Activated CD8-positive, alpha-beta memory T cell treated with anti-CD3 and anti-CD28 coated beads for 24 hours (primary cell): ENCODE data around the gene LYZL4.
A peak's percentile ranks its signal among the peaks of the same experiment; 100 is the strongest.

Source experiments
- DNase-seq: peaks from one replicate; pipeline ENCODE4 v3.0.0-alpha.2; 2020

The LYZL4 gene

GRCh38 chr3:42410370-42411131 is at the start of gene LYZL4:
Gene LYZL4 (minus strand): TSS chr3:42410610. CDS start chr3:42407251, 3,359 bp downstream.
- DNase-seq, result no peak

DNA sequence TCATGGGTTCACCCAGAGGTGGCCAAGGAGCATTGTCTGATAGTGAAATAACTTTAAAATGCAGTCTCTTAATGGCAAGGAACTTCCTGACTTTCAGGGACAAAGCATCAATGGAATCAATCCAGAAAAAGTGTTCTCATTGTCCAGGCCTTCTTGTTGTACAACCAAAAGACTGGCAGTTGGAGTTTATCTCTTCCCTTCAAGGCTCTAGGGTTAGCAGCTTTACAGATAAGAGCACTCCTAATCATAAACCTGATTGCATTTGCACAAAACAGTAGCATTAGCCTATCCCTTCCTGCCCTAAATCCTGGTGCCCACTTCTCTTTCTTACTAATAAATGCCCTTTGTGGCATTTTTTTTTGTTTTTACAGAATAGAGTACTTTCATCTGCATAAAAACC is 48.7 kb upstream of the LYZL4 start:
- no peak for DNase-seq

- DNase-seq, result no peak
Measured at GRCh38 chr3:42456211-42456610, 45.8 kb upstream of the LYZL4 start.

DNA sequence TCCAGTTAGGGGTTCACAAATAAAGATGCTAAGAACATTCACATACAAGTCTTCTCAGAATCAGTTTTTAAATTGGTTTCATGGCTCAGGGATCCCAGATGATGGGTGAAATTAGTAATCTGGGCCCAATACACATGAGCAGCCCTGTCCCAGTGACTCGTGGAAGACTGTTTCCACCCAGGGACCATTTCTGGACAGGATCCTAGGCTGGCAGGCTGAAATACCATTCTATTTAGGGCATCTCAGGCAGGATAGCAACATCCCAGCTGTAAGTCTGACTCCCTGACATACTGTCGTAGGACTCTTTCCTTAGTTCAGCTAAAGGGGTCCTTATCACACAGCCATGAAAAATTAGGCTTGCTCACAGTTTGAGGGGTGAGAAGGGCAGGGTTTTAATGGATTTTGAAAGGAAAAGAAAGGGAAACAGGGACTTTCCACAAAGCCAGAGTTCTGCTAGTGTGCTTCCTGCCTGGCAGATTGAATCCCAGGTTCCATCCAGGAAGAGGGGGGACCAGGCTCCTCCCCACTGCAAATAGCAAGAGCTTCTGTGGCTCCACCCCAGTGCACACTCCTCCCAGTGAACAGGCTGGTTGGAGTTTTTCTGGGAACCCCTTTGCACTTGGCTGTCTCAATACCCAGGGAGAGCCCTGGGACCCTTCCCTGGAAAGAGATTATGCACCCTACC is 41.3 kb upstream of the LYZL4 start:
- DNase-seq, result no peak

DNA sequence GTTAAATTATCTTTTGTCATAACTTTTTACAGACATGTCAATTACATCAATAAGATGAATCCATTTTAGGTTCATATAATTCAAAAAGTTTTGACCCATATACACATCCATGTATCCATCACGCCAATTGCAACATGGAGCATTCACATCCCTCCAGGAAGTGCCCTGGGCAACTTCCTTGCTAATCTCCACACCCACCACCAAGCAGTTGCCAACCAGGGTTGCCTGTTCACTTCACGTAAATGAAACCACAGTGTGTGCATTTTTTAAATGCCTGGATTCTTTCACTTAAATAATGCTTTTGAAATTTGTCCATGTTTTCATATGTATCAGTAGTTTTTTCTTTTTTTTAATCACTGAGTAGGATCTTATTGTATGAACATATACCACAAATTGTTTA is 40.7 kb upstream of the LYZL4 start:
- DNase-seq, result no peak

DNA sequence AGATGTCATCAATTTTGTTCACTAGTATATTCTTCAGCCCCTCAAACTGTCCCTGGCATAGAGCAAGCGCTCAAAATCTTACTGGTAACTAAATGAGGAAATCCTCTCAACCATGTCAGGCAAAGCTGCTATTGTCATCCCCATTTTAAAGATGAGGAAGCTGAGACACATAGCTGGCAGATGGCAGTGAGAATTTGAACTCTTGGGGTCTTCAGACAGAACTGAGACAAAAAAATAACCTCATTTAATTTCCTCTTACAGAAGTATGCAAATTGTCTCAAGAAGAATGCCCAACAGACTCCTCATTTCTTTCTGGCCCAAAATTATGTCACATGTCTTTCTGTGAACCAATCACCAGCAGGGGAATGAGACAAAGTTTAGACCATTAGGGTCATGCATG is 40.2 kb upstream of the LYZL4 start:
- DNase-seq, result no peak

- DNase-seq, result no peak
Measured at GRCh38 chr3:42447481-42447880, 37.1 kb upstream of the LYZL4 start.

DNA sequence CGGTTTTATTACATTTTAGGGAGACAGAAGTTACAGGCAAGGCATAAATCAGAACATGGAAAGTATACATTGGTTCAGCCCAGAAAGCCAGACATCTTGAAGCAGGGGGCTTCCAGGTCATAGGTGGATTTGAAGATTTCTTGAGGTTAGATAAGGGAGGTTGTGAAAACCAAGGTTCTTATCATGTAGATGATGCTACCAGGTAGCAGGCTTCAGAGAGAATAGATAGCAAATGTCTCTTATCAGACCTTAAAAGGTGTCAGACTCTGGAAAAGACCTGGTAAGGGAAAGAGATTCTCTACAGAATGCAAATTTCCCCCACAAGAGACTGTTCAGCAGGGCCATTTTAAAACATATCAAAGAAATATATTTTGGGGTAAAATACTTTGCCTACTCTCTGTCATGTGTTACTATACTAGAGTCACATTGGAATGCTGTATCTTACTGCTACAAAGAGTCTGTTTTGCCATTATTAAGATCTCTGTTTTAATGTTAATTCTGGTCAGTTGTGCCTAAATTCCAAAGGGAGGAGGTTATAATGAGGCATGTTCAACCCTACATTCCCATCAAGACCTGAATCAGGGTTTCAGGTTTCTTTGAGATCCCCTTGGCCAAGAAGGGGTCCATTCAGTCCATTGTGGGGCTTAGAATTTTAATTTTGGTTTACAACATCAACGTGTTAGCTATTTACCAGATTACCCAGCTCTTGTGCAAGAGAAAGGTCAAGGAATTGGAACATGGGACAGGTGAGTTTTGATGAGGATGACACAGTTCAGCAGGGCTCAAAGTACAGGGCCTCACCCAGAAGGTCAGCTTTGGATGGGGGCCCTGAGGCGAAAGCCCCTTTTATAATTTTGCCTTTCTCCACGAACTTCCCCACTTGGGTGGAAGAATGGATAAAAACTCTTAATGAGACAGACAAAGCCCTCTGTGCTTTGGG is 36.0 kb upstream of the LYZL4 start:
- no peak for DNase-seq

DNA sequence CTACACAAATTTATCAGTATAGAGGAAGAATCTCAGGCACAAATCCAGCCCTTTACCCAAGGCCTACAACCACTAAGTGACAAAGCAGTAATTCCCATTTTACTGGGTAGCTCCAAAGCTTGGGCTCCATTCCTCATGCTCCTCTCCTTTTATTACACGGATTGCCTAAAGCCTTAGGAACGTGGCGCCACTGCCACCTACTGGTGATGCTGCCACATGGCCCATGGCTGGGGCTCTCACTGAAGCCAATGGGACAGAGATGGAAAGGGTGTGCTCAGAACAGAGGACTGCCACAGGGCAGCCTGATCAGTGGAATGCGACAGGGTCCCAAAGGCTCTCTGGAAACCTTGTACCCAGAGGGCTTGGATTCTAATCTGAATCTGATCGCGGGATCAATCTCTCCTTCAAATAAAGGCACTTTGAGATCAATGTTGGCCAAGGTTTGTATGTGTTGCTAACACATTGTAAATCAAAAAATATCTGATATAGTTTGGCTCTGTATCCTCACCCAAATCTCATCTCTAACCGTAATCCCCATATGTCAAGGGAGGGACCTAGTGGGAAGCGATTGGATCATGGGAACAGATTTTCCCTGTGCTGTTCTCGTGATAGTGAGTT is 33.5 kb upstream of the LYZL4 start:
- DNase-seq, result peak; percentile 92

DNA sequence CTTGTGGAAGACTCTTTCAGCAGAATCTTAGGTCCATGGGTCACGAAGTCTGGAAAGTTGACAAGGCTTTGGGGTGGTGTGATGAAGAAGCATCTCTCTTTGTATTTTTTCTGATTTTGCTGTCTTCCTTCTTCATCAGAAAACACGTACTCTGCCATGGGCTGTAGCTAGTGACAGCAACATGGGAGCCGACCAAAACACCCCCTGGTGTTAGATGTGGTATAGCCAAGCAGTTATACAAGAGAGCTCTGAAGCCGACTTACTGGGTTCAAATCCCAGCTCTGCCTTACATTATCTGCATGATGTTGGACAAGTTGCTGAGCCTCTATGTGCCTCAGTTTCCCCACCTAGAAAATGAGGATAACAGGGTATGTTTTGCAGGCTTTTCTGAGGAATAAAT is 32.9 kb upstream of the LYZL4 start:
- DNase-seq, result no peak

- no peak for DNase-seq
Measured at GRCh38 chr3:42442640-42443039, 32.2 kb upstream of the LYZL4 start.

DNA sequence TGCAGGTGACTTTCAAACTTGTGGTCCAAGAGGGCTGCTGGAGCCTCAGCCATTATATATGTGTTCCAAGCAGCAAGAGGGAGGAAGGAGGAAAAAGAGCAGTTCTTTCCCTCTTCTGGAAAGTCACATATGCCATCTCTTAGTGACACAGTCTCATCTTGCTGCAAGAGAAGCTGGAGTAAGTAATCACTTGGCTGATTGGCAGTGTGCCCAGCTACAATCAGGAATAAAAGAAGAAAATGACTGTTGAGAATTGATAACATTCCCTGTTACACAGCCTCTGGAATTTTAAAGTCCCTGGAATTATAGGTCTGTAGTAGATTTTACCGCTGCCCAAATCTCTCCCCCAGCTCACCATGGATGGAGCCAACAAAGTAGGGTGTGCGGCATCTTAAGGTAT is 31.4 kb upstream of the LYZL4 start:
- no peak for DNase-seq

DNA sequence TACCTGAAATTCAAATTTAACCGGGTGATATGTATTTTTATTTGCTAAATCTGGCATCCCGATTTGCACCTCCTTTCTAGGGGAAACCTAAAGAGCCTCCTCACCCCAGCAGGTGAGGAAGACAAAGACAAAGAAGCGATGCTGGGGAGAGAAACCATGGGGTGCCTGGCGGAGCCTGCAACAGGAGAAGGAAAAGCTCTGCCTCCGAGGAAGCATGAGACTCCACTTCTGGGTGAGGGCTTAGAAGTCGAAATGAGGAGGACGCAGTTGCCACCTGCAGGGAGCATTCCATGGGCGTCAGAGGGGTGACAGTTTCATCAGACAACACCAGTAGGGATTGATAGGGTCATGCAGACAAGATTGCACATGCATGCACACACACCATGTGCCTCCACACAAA is 30.5 kb upstream of the LYZL4 start:
- no peak for DNase-seq

DNA sequence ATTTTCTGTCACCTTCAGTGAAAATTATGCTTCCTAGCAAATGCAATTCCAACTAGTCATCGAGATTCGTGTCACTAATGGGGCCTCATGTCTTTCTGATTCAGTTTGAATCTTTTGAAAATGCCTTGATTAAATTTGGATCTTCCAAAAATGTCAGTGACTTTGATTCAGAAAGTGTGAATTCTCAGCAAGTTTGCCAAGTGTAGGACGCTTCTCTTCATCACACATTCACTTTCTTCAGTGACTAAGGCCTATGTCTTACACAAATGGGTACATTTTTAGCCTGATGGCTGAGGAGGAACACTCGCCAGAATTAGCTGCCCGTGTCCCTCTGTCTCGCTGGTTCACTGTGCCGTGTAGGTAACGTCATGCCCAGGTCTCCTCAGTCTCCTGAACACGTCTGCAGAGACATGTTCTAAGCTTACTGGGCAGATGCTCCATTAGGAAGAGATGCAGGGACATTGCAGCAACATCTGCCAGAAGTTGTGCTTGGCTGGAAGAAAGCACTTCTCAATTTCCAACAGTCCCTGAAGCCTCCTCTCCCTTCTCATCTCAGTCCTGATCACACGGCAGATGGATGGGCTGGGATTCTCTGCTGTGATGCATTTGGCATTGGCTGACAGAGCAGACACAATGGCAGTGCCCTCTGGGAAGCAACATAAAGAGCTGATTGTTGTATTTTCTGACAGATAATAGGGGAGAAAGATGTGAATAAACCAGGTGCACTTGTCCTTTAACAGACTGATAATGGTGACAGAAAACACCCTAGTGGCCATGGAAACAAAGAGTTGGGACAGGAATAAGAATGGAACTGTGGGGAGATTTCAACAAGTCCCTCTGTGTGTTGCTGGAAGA is 29.1 kb upstream of the LYZL4 start:
- DNase-seq, result no peak

DNA sequence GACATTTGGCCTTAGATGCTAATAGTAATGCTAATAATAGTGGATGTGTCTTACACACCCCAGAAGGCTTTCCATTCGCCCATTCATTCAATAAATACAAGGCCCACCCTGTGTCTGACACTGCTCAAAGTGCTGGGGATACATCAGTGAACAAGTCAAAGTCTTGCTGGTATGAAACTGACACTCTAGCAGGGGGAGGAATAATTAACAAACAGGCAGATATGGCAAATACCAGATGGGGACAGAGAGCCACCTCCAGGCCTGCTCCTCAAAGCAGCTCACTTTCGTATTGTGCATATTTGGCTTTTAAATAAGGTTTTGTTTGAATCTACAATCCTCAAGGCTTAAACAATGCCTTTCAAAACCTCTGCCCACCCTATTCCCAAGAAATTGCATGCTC is 28.3 kb upstream of the LYZL4 start:
- no peak for DNase-seq

DNA sequence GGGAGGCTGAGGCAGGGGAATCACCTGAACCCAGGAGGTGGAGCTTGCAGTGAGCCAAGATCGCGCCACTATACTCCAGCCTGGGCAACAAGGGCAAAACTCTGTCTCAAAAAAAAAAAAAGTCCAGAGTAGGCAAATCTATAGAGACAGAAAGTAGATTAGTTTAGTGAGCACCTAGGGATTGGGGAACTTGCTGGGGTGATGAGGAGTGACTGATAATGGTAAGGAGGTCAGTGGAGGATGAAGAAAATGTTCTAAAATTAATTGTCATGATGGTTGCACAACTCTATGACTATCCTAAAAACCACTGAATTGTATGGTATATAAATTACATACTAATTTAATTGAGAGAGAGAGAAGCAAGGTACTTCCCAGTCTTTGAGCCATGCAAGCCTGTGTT is 27.8 kb upstream of the LYZL4 start:
- DNase-seq, result no peak

DNA sequence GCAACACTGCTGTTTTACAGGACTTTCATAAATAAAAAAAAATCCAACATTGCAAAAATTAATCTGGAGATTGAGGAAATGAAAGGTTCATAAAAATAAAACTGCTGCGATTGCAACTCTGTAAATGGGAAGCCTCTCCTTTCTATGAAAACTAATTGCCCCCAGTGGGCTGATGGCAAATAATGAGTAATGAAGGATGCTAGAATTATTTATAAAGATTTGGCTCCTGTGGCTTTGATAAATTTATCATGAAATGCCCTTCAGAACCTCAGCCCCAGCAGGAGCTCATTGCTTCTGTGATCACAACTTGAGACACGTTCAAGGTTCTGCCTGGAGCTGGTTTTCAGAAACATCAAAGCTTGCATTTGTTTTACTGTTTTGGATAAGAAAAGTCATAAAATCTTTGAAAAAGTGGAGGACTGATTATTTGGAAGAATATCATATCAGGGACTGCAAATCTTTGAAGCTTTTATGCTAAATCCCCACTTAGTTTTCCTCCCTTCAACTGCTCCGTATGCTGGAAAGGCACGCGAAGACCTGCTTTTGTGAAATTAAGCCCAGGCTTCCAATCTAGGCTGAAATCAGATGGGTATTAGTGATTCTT is 24.5 kb upstream of the LYZL4 start:
- DNase-seq, result no peak

- DNase-seq, result no peak
Measured at GRCh38 chr3:42432485-42432884, 22.1 kb upstream of the LYZL4 start.

DNA sequence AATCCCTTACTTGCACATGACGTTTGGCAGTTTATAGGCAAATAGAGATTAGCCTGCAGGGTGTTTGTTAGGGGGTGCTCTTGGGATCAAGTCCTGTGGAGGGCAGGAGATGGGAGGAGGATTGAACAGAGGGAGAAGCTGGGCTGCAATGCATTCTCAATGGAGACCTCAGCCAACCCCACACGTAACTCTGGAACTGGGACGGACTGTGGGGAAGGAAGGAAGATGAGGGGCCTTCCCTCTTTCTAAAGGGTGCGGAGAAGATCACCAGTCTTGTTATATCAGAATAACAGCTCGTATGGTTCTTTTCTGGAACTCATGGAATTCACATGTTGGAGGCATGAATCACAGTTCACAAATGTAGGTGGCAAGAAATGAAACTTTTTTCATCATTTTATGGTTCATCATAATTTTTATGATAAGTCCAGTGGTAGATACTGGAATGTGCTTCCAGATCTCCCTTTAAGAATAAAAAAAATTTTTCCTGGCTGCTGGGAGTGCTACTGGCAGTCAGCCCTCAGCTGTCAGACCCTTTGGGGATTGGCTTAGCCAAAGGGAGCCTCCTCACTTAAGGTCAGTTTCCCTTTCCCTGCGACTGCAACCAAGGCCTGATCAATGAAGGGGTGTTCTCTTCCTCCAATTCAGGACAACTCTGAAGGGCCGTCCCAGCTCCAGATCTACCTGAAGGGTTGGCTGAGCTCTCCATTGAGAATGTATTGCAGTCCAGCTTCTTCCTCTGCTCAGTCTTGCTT is 20.5 kb upstream of the LYZL4 start:
- DNase-seq, result no peak

DNA sequence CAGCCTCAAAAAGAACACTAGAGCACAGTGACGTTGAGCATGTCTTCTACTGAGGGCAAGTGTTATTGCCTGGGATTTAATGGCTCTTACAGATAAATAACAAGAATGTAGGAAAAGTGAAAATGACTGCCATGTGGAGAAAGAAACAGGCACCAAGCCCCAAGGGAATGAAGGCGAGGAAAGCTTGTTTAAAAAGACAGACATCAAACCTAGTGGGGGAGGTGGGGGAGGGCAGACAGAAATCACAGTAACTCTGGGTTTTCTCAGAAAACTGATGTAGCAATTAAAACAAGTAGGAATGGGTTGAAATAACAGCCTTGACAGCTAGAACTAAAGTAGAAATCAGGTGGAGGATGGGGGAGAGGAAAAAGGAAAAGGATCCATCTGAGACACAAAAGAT is 18.4 kb upstream of the LYZL4 start:
- no peak for DNase-seq
